IPS-15b (cell line): ENCODE results near the gene SPATA20.

Source experiments
- H3K27me3 ChIP-seq: one replicate; pipeline ENCODE4 v1.6.1; 2013; ENCODE audit warnings: low read length; ENCODE audit not compliant: control insufficient read depth, insufficient read depth
- H3K36me3 ChIP-seq: one replicate; pipeline ENCODE4 v1.6.1; 2013; ENCODE audit warnings: low read length; ENCODE audit not compliant: control insufficient read depth, insufficient read depth
- H3K4me1 ChIP-seq: one replicate; pipeline ENCODE4 v1.6.1; 2013; ENCODE audit warnings: mild to moderate bottlenecking, low read length; ENCODE audit not compliant: control insufficient read depth, insufficient read depth
- H3K4me3 ChIP-seq: one replicate; pipeline ENCODE4 v1.5.1; 2013; ENCODE audit warnings: low read depth, low read length
- H3K9ac ChIP-seq: one replicate; pipeline ENCODE4 v1.6.1; 2013; ENCODE audit warnings: low read depth, mild to moderate bottlenecking, low read length
- H3K9me3 ChIP-seq: one replicate; pipeline ENCODE4 v1.6.1; 2013; ENCODE audit warnings: mild to moderate bottlenecking, low read length; ENCODE audit not compliant: control insufficient read depth, insufficient read depth

The SPATA20 gene

GRCh38 chr17:50565402-50566350, 18.7 kb downstream of the SPATA20 start:
- peak overlapping the region; percentile 5 for H3K4me3 ChIP-seq
- H3K9me3 ChIP-seq = no peaks in the 10 kb centered on the region
- H3K4me1 ChIP-seq = peaks cover 17% of the 10 kb centered on the region
- H3K27me3 ChIP-seq = peaks cover 60% of the 10 kb centered on the region
- H3K36me3 ChIP-seq = no peaks in the 10 kb centered on the region
- no peak overlapping the region for H3K9ac ChIP-seq

GRCh38 chr17:50566886-50567285, 19.9 kb downstream of the SPATA20 start:
- Histone ChIP-seq H3K4me1 (peaks cover 17% of the 10 kb centered on the region), H3K36me3 (no peaks in the 10 kb centered on the region), H3K9me3 (no peaks in the 10 kb centered on the region), H3K27me3 (peaks cover 60% of the 10 kb centered on the region), H3K9ac (no peak overlapping the region), H3K4me3 (no peak overlapping the region)

GRCh38 chr17:50568659-50569058, 21.7 kb downstream of the SPATA20 start:
- Histone ChIP-seq H3K4me3 (no peak overlapping the region), H3K4me1 (peaks cover 7% of the 10 kb centered on the region), H3K27me3 (peaks cover 44% of the 10 kb centered on the region), H3K36me3 (no peaks in the 10 kb centered on the region), H3K9me3 (no peaks in the 10 kb centered on the region), H3K9ac (no peak overlapping the region)

GRCh38 chr17:50569592-50569991, 22.6 kb downstream of the SPATA20 start:
- H3K36me3 ChIP-seq = no peaks in the 10 kb centered on the region
- H3K9me3 ChIP-seq = no peaks in the 10 kb centered on the region
- H3K9ac ChIP-seq = no peak overlapping the region
- no peak overlapping the region for H3K4me3 ChIP-seq
- peaks cover 35% of the 10 kb centered on the region for H3K27me3 ChIP-seq
- H3K4me1 ChIP-seq = peaks cover 5% of the 10 kb centered on the region

GRCh38 chr17:50570032-50570431, 23.1 kb downstream of the SPATA20 start:
- peaks cover 31% of the 10 kb centered on the region for H3K27me3 ChIP-seq
- no peaks in the 10 kb centered on the region for H3K36me3 ChIP-seq
- H3K4me3 ChIP-seq = no peak overlapping the region
- H3K9me3 ChIP-seq = no peaks in the 10 kb centered on the region
- no peak overlapping the region for H3K9ac ChIP-seq
- peaks cover 4% of the 10 kb centered on the region for H3K4me1 ChIP-seq

GRCh38 chr17:50570528-50570927, 23.6 kb downstream of the SPATA20 start:
- H3K36me3 ChIP-seq = no peaks in the 10 kb centered on the region
- peaks cover 26% of the 10 kb centered on the region for H3K27me3 ChIP-seq

GRCh38 chr17:50571681-50572080, 24.7 kb downstream of the SPATA20 start:
- no peak overlapping the region for H3K4me3 ChIP-seq
- H3K4me1 ChIP-seq = peaks cover 4% of the 10 kb centered on the region
- H3K27me3 ChIP-seq = peaks cover 14% of the 10 kb centered on the region
- H3K9me3 ChIP-seq = no peaks in the 10 kb centered on the region
- H3K36me3 ChIP-seq = no peaks in the 10 kb centered on the region
- H3K9ac ChIP-seq = no peak overlapping the region

More at GRCh38 chr17:50570528-50570927, 23.6 kb downstream of the SPATA20 start:
- Histone ChIP-seq H3K4me1 (peaks cover 4% of the 10 kb centered on the region), H3K4me3 (no peak overlapping the region), H3K9me3 (no peaks in the 10 kb centered on the region), H3K9ac (no peak overlapping the region)

GRCh38 chr17:50572541-50572940, 25.6 kb downstream of the SPATA20 start:
- Histone ChIP-seq H3K9me3 (no peaks in the 10 kb centered on the region), H3K4me1 (peaks cover 4% of the 10 kb centered on the region), H3K27me3 (peaks cover 6% of the 10 kb centered on the region), H3K9ac (no peak overlapping the region), H3K4me3 (no peak overlapping the region), H3K36me3 (no peaks in the 10 kb centered on the region)

- Histone ChIP-seq H3K4me1 (peaks cover 4% of the 10 kb centered on the region), H3K27me3 (no peaks in the 10 kb centered on the region), H3K4me3 (no peak overlapping the region), H3K36me3 (no peaks in the 10 kb centered on the region), H3K9ac (no peak overlapping the region), H3K9me3 (no peaks in the 10 kb centered on the region)
Observed at GRCh38 chr17:50573866-50574611, 27.1 kb downstream of the SPATA20 start.

- Histone ChIP-seq H3K4me1 (peaks cover 3% of the 10 kb centered on the region), H3K4me3 (no peak overlapping the region), H3K36me3 (no peaks in the 10 kb centered on the region), H3K9ac (no peak overlapping the region), H3K9me3 (no peaks in the 10 kb centered on the region), H3K27me3 (no peaks in the 10 kb centered on the region)
Observed at GRCh38 chr17:50575581-50576210, 28.7 kb downstream of the SPATA20 start.

- no peaks in the 10 kb centered on the region for H3K9me3 ChIP-seq
- H3K27me3 ChIP-seq = no peaks in the 10 kb centered on the region
- no peak overlapping the region for H3K4me3 ChIP-seq
- H3K36me3 ChIP-seq = no peaks in the 10 kb centered on the region
- no peak overlapping the region for H3K9ac ChIP-seq
- peaks cover 3% of the 10 kb centered on the region for H3K4me1 ChIP-seq
Observed at GRCh38 chr17:50576864-50577263, 29.9 kb downstream of the SPATA20 start.
